HepG2 (cell line): ENCODE data around the gene GPR62. TPM values are rescaled to one million over a fixed set of nuclear protein-coding genes. Genes with fewer than 3 reads are reported as not detected.

Source experiments
- AHDC1 ChIP-seq: sonication (generic); formaldehyde crosslinking; IDR thresholded peaks from 2 replicates; pipeline ENCODE4 v1.5.1; 2020; ENCODE audit warnings: mild to moderate bottlenecking, missing genetic modification reagents, borderline replicate concordance
- DR1 ChIP-seq: sonication (generic); formaldehyde crosslinking; IDR thresholded peaks from 2 replicates; pipeline ENCODE4 v1.8.0; 2021; ENCODE audit warnings: mild to moderate bottlenecking, missing genetic modification reagents, inconsistent platforms
- GMEB2 ChIP-seq: IDR thresholded peaks from 2 replicates; pipeline ENCODE4 v1.6.1; 2016; ENCODE audit warnings: missing biosample characterization, missing genetic modification reagents, low read depth
- KAT2B ChIP-seq: fragments of 150-350 bp; IDR thresholded peaks from 2 replicates; pipeline ENCODE4 v1.6.1; 2014; ENCODE audit warnings: low read depth, low read length, borderline replicate concordance
- MLX ChIP-seq: IDR thresholded peaks from 2 replicates; pipeline ENCODE4 v1.6.1; 2016
- TEAD3 ChIP-seq: optimal IDR thresholded peaks from 2 replicates; pipeline ENCODE3; 2016; ENCODE audit warnings: borderline replicate concordance
- ZNF329 ChIP-seq: sonication (generic); formaldehyde crosslinking; IDR thresholded peaks from 2 replicates; pipeline ENCODE4 v1.9.0; 2021; ENCODE audit warnings: low read depth, mild to moderate bottlenecking, missing genetic modification reagents
- ZNF382 ChIP-seq: sonication (generic); formaldehyde crosslinking; IDR thresholded peaks from 2 replicates; pipeline ENCODE4 v1.5.0; 2020; ENCODE audit warnings: missing genetic modification reagents, mild to moderate bottlenecking, borderline replicate concordance
- ZNF546 ChIP-seq: sonication (generic); formaldehyde crosslinking; conservative IDR thresholded peaks from 2 replicates; pipeline ENCODE4 v1.8.1; 2023; ENCODE audit warnings: mild to moderate bottlenecking, missing genetic modification reagents
- ZNF547 ChIP-seq: sonication (generic); formaldehyde crosslinking; IDR thresholded peaks from 2 replicates; pipeline ENCODE4 v1.5.1; 2020; ENCODE audit warnings: mild to moderate bottlenecking, missing genetic modification reagents
- ZNF570 ChIP-seq: sonication (generic); formaldehyde crosslinking; IDR thresholded peaks from 2 replicates; pipeline ENCODE4 v1.4.0; 2020; ENCODE audit warnings: mild to moderate bottlenecking, missing genetic modification reagents, borderline replicate concordance
- polyA plus RNA-seq, 8 experiments: library from polyadenylated mRNA; depleted of rRNA in 3 of 8; stranded (reverse) in 7 of 8; unstranded in 1 of 8; fragments of >200 nt; fragmentation: Illumina TruSeq in 4 of 8; extraction: Trizol in 4 of 8; gene quantifications; 2 replicates each; pipeline versions ENCODE4 v1.2.1 to v1.2.3, GENCODE V29; 2011 to 2016; ENCODE audit warnings: low read depth in 4 of 8, missing spikeins in 1 of 8, mixed read lengths in 1 of 8; ENCODE audit not compliant: insufficient read depth in 1 of 8
- total RNA-seq, 5 experiments: library from RNA; depleted of rRNA; stranded (reverse); fragments of >200 nt; fragmentation: Illumina TruSeq; extraction: Trizol; gene quantifications; 2 replicates each; pipeline ENCODE4 v1.2.3, GENCODE V29; 2016; ENCODE audit warnings: low read depth in 1 of 5
- TF ChIP-seq, protein P1 (sequence below): sonication (generic); formaldehyde crosslinking; IDR thresholded peaks from 2 replicates; pipeline ENCODE4 v1.5.0; 2020; ENCODE audit warnings: mild to moderate bottlenecking, missing genetic modification reagents
- TF ChIP-seq, protein P2 (sequence below), 2 experiments: sonication (generic) in 1 of 2; formaldehyde crosslinking in 1 of 2; IDR thresholded peaks; 2 replicates each; pipeline versions ENCODE4 v1.4.0 to v1.6.1; 2016 to 2020; ENCODE audit warnings: borderline replicate concordance in 1 of 2, low read depth in 1 of 2, mild to moderate bottlenecking in 1 of 2, missing genetic modification reagents in 1 of 2

GPR62 gene
- total and polyA plus RNA-seq, 2 of the 13 experiments (the other 11 are each of a cell fraction or from before 2014, with no cell fraction given) = not detected

- TF ChIP-seq AHDC1 (CRISPR knock-in tag) (no peak), TEAD3 (no peak), GMEB2 (CRISPR knock-in tag) (no peak), ZNF329 (CRISPR knock-in tag) (no peak), ZNF547 (CRISPR knock-in tag) (no peak), DR1 (CRISPR knock-in tag) (no peak), KAT2B (no peak), MLX (CRISPR knock-in tag) (no peak), ZNF570 (no peak), ZNF382 (no peak), ZNF546 (CRISPR knock-in tag) (no peak)
- TF ChIP-seq, protein P1, sequence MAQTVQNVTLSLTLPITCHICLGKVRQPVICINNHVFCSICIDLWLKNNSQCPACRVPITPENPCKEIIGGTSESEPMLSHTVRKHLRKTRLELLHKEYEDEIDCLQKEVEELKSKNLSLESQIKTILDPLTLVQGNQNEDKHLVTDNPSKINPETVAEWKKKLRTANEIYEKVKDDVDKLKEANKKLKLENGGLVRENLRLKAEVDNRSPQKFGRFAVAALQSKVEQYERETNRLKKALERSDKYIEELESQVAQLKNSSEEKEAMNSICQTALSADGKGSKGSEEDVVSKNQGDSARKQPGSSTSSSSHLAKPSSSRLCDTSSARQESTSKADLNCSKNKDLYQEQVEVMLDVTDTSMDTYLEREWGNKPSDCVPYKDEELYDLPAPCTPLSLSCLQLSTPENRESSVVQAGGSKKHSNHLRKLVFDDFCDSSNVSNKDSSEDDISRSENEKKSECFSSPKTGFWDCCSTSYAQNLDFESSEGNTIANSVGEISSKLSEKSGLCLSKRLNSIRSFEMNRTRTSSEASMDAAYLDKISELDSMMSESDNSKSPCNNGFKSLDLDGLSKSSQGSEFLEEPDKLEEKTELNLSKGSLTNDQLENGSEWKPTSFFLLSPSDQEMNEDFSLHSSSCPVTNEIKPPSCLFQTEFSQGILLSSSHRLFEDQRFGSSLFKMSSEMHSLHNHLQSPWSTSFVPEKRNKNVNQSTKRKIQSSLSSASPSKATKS (CRISPR knock-in tag) = no peak
- TF ChIP-seq, protein P2, sequence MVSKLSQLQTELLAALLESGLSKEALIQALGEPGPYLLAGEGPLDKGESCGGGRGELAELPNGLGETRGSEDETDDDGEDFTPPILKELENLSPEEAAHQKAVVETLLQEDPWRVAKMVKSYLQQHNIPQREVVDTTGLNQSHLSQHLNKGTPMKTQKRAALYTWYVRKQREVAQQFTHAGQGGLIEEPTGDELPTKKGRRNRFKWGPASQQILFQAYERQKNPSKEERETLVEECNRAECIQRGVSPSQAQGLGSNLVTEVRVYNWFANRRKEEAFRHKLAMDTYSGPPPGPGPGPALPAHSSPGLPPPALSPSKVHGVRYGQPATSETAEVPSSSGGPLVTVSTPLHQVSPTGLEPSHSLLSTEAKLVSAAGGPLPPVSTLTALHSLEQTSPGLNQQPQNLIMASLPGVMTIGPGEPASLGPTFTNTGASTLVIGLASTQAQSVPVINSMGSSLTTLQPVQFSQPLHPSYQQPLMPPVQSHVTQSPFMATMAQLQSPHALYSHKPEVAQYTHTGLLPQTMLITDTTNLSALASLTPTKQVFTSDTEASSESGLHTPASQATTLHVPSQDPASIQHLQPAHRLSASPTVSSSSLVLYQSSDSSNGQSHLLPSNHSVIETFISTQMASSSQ (IDR thresholded peaks at IDR 0.05; ENCODE audit: low read depth) = no peak
- TF ChIP-seq, protein P2 (CRISPR knock-in tag; IDR thresholded peaks at IDR 0.05; ENCODE audit: borderline replicate concordance) = no peak
Observed at GRCh38 chr3:51974963-51975851, 20.0 kb downstream of the GPR62 start, which contains the start of gene ABHD14A (continued).
